CD4-positive, alpha-beta T cell treated with Interleukin-17A for 1 hour (primary cell): ENCODE measurements around the gene MUL1.
"Not testable (repeated sequence)": the region's sequence is repeated elsewhere in the genome, so short reads cannot be mapped to it uniquely, and the experiment has no call there.

ENCODE experiments used
- DNase-seq: peaks from one replicate; pipeline ENCODE4 v3.0.0-alpha.2; 2020

The MUL1 gene

DNA sequence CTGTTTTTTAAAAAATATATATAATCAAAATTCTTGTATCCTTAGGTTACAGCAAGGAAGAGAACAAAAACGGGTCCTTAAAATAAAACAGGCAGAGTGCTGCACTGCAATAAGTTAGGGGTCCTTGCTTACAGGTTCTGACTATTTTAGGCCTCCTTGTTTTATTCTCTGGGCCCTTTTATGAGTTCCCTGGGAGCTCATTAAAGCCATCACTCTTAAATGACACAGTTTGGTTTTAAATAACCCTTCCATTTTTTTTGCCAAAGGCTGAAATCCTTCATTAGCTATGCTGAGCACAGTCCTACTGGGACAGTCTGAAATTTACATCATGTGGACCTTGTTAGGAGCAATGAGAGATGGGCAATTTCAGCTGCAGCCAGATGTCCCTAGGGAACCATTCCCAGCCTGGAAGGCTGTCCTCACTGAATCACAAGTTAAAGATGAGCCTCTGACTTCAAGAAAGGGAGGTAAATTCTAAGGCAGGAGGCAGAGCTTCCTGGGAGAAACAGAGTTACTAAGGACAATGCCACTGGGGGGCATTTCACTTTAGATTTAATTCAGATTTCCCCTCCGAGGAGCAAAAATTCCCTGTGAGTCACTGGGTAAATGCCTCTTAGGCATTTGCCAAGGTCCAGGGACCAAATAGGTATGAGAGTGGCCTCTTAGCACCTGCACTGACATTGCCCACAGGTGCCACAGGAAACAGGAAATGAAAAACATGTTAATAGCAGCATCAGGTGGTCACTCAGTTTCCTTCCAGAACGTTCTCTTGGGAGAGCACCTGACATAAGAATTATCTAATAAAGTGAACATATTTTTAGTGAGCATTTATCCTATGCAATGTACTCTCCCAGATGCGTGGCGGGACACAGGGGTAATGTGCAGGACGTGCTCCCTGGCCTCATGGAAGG is 3.8 kb upstream of the MUL1 start:
- no peak for DNase-seq

DNA sequence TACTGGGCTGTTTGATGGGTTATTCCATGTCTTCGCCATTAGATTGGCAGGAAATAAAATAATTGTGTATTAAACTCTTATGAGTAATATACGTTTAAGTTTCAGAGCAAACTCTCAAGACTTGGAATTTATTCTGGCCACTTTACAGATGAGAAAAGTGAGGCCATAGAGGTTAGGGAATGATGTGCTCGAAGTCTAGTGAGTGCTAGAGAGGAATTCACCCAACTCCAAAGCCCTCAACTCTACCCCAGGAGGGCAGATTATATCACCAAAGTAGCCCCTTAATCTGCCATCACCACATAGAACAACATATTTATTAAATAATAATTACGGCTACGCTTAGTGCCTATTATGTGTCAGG is 440 bp upstream of the MUL1 start:
- DNase-seq = no peak

DNA sequence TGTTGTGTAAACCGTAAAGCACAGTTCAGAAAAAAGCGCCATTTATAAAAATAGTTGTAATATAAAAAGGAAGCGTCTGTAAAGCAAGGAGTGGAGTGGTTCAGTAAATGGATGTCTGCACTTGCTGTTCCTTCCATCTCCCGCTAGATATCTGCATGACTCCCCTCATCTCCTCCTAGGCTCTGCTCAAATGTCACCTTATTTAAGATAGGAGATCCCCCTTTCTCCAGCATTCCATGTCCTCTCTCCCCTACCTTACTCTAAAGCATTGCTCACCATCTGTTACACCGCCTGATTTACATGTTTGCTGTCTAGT is 745 bp downstream of the MUL1 start:
- DNase-seq = no peak

DNA sequence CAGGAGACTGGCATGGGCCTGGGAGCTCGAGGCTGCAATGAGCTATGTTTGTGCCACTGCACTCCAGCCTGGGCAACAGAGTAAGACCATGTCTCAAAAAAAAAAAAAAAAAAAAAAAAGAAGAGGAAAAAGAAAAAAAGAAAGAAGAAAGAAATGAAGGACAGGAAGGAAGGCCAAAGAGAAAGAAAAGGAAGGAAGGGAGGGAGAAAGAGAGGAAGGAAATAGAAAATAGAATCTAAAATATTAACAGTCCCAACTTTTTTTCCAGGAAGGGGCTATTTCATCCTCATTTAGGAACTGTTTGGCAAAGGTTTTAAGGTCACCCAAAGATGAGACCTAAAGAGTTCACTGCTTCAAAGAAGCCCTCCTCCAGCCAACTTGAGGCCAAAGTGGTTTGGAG is 2.5 kb downstream of the MUL1 start:
- DNase-seq = no peak

DNA sequence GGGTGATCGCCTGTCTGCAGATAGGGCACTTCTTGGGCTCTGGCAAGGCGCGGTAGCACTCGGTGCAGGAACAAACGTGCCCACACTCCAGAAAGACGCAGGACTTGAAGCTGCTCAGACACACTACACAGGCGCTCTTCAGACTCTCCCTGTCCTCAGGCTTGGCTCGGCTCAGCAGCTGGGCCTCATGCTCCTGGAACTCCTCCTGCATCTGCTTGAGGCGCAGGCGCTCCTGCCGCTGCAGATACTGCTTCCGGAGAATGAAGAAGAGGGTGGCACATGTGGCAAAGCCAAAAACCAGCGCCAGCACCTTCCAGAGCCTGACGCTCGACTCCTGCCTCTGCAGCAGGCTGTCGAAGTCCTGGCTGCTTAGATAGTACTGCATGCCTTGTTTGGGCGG is 7.2 kb downstream of the MUL1 start:
- no peak for DNase-seq

DNA sequence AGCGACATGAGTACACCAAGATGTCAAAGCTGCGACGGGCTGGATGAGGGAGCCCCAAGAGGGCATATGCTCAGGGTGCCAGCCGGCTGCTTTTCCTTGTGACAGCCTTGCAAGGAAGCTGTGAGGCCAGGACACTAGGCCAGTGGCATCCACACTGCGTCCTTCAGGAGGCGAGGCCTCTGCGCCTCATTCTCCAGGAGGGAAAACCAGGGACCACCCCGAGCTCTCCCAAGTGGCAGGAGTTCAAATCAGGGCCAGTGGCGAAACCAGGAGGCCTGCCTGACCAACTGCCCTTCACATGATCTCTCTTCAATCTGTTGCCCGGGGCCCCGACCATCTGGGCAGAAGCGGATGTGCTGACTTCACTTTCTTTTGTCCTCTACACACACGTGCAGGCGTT is 8.2 kb downstream of the MUL1 start:
- DNase-seq = no peak

DNA sequence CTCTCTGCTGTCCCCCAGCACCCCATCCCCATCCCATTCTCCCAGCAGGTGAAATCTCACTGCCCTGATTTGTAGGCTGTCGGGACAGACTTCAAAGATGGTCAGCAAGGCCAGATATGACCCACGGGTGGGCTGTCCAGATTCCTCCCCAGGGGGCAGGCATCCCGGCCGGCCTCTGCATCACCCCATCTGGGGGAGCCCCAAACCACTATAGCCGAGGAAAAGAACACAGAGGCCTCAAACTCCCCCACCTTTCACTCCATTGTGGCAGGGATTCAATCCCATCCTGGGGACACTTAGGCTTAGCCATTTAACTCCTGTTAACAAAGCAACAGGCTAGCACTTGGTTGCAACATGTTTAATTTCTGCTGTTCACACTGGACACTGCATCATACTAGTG is 8.8 kb downstream of the MUL1 start:
- DNase-seq = no peak

DNA sequence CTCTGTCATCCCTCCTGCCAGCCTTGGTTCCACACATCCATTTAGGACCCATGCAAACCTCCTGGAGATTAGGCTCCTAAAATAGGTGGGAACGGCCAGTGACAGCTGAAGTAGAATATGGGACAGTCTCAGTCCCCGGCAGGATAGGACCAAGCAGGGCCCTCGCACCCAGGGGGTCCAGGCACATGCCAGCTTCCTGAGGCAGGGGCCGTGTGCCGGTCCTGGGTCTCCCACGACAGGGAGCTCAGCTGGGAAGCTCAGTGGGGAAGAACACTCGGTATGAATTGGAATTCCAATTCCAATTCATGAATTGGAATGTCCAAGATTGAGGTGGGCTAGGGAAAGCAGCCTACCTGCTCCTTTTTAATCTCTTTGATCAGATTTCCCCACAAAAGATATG is 9.8 kb downstream of the MUL1 start:
- no peak for DNase-seq

DNA sequence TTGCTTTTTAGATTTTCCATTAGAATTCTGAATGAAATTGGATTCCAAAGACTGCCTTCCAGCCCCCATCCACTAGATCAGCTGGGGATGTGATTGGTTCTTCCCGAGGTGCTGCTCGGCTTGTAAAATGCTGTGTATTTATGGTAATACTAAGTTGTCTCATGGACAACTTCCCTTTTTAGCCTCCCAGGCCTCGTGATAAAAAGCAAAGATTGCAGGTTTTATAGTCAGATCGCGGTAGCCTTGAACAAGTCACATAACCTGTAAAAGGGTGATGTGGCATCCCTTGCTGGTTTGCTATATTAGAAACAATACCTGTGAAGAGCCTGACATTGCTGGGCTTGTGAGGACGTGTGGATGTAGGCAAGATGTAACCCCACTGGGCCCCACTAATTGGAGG is 10.4 kb downstream of the MUL1 start:
- DNase-seq = no peak

DNA sequence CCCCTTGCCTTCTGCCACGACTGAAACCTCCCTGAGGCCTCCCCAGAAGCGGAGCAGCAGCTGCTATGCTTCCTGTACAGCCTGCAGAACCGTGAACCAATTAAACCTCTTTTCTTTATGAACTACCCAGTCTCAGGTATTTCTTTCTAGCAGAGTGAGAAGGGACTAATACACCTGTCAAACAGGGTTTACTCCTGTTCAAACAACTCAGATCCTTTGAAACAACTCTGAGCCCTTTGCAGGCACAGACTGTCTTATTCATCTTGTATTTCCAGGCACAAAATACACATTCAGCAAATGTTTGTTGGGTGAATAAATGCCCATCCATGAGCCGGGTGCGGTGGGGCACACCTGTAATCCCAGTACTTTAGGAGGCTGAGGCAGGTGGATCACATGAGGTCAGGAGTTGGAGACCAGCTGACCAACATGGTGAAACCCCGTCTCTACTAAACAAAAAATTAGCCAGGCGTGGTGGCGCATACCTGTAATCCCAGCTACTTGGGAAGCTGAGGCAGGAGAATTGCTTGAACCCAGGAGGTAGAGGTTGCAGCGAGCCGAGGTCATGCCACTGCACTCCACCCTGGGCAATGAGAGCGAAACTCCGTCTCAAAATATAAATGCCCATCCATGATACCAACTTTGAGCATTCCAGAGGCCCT is 11.1 kb downstream of the MUL1 start:
- DNase-seq = not testable (repeated sequence)

DNA sequence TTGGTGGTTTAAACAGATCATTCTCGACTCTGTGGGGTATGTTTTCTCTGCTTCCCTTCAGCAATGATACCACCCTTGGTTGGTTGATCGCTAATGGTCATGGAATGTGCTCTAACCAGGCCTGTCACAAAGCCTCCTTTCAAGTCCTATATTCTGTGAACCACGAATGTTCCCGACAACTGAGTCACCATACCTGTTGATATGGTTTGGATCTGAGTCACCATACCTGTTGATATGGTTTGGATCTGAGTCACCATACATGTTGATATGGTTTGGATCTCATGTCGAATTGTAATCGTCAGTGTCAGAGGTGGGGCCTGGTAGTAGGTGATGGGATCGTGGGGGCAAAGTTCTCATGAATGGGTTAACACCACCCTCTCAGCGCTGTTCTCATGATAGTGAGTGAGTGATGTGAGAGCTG is 11.7 kb downstream of the MUL1 start:
- DNase-seq = no peak

DNA sequence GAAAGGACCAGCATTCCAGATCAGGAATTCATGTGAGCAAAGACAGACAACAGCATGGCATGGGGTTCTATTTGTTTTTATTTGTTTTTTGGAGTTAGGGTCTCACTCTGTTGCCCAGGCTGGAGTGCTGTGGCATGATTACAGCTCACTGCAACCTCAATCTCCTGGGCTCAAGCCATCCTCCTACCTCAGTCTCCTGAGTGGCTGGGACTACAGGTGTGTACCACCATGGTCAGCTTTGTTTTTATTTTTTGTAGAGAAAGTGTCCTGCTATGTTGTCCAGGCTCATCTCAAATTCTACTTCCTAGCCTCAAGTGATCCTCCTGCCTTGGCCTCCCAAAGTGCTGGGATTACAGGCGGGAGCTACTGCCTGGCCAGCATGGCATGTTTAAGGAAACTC is 12.3 kb downstream of the MUL1 start:
- DNase-seq = no peak

DNA sequence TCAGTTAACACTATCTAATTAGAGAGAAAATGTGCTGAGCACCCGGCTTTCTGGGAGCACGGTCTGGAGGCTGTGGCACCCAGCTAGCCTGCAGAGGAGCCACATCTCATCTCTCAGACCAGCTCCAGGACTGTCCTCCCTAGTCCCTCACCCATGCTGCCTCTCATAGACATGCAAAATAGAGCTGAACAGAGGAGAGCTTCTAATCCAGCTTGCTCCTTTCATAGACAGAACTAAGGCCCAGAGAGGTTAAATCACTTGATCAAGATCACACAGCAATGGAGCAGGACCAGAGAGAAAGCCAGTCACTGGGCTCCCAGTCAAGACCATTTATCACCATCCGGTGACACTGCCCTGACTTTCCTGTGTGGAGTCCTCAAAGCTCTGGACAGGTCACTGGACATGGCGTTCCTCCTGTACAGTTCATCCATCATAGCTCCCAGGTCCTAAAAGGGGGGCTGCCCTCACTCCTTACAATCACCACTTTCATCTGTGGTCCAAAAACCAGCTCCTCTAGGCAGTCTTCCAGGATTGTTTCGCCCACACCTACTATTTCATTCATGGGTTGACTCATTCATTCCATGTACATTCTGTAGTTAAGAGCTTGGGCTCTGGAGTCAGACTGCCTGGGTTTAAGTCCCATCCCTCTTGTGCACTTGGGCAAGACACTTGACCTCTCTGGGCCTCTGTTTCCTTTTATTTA is 13.2 kb downstream of the MUL1 start:
- no peak for DNase-seq

DNA sequence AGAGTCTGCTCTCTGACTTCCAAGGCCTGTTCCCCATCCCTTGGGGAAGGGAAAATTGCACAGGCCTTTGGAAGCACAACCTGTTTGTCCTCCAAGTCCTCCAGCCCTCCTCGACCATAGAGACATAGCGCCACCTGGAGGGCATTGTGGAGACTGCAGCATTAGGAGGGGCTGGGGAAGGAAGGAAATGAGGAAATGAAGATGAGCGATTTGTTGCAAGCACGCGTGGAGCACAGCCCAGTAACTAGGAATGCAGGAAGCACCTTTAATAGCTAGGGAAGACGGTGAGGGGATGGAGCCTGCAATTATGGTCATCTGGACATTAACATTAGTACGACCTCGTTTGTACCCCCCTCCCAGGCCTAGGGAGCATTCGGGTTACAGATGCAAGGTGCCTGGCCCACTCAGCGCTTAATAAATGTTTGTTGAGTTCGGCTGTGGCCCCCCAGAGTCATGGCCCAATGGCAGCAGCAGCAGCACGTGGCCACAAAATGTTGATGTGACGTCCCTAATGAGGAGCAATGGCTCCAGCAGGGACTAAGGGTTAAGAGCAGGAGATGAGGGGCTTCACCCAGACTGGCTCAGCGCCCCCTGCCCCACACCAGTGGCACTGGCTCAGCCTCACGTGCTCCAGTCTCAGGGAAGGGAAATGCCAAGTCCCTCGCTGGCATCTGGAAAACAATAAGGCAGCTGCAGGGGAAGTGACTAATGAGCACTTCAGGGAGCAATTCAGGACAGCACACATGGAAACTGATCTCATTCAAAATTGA is 13.9 kb downstream of the MUL1 start:
- peak; percentile 83 for DNase-seq

DNA sequence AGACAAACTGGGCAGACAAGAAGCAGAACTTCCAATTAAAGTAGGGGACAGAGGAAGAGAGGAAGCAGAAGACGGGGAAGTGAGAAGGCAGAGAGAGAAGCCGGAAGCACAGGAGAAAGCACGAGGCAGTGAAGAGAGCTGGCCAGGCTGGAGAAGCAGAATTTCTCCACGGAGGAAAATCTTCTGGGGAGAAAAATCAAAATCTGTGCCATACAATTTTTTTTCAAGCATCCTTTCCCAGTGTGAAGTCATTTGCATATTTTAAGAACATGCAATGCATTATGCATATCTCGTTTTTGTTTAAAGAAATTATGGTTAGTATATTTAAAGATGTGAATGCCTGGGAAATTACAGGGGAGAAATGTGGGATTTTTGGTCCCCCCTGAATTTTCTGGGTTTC is 14.6 kb downstream of the MUL1 start:
- DNase-seq = no peak

DNA sequence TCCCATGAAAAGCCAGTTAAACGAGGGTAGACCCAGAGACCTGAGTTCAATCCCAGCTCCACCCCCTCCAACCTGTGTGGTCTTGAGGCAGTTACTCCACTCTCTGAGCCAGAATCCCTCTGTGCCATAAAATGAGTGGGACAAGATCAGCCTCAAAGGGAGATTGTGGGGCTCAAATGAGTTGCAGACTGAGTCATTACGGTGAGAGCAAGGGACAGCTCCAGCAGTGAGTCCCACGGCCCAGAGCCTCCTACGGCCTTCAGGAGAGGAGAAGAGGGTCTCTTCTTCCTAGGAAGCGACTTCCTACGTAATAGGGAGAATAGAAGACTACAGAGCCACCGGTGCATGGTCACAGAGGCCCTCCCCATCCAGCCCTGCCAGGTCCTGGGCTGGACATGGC is 15.2 kb downstream of the MUL1 start:
- no peak for DNase-seq

DNA sequence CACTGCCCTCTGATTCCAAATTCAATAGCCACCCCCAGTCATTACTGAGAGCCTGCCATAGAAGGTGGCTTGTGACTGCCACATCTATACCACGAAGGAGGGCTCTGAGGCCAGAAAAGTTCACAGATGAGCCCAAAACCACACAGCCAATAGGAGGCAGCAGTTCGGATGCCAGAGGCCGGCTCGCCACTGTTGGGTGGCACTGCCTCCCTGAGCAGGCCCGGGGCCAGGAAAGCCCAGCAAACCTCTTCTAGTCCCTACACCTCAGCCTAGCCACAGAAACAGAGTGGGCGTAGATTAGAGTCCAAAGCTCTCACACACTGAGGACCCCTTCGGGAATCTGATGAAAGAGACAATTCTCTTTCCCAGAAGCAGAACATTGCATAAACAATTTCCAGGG is 16.1 kb downstream of the MUL1 start:
- DNase-seq = no peak

DNA sequence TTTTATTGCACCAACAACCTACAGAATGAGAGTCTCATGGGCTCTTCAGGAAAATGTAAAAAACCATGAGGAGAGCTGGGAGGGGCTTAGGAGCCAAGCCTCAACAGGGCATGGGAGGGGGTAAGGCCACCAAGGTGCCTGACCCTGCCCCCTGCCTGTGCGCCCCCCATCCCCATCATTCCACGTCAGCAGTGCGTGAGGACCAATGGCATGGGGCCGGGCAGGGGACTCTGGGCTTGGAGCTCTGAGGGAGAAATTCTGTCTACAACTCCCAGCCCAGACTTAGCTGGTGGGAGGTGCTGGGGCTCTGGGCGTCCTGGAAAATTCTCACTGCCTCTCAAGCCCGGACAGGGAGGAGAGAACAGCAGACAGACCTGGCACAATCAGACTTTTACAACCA is 16.8 kb downstream of the MUL1 start:
- DNase-seq = no peak

DNA sequence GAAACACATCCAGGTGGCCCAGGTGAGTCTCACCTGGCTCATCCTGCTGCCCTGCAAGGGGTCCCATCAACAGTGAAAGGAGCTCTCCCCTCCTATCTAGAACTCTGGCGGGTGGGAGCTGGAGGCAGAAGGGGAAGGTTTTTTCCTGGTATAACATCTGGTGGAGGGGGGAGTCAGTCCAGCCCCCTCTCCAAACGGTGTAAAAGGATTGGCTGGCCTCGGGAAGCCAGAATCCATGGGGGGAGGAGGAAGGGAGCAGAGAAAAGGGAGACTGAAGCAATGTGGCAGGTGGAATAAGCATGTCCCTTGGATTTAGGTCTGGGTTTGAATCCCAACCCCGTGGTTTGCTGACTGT is 20.7 kb downstream of the MUL1 start:
- no peak for DNase-seq

DNA sequence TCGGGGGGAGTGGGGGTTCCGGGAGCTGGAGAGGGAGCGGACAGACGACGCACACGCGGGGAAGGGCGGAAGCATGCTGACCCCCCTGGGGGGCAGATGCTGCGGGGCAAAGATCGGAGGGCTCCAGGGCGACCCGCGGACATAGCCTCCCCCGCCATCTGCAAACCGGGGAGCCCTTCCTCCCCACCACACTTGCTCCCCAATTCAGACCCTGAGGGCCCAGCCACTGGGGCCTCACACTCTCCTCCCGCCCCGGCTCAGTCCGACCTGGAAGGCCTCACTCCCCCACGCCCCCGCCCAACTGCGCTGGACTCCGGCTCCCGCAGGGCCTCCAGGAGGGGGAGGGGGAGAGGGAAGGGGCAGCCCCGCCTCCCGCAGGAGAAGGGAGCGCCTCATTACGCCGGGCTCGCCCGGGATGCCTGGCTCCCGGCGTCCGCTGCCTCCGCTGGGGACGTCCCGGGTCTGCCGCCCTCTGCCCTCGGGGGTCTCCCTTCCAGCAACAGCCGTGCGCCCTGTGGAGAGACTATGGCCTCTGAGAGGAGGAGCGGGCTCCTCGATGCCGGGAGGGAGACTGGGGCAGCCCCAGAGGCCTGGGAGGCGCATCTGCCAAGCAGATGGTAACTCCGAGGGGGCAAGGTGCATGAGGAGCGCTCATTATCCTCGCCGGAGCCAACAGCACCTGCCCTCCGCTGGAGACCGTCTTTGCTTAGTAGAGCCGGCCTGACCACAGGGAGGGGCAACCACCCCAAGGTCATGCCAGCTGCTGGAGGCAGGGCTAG is 21.3 kb downstream of the MUL1 start:
- no peak for DNase-seq

DNA sequence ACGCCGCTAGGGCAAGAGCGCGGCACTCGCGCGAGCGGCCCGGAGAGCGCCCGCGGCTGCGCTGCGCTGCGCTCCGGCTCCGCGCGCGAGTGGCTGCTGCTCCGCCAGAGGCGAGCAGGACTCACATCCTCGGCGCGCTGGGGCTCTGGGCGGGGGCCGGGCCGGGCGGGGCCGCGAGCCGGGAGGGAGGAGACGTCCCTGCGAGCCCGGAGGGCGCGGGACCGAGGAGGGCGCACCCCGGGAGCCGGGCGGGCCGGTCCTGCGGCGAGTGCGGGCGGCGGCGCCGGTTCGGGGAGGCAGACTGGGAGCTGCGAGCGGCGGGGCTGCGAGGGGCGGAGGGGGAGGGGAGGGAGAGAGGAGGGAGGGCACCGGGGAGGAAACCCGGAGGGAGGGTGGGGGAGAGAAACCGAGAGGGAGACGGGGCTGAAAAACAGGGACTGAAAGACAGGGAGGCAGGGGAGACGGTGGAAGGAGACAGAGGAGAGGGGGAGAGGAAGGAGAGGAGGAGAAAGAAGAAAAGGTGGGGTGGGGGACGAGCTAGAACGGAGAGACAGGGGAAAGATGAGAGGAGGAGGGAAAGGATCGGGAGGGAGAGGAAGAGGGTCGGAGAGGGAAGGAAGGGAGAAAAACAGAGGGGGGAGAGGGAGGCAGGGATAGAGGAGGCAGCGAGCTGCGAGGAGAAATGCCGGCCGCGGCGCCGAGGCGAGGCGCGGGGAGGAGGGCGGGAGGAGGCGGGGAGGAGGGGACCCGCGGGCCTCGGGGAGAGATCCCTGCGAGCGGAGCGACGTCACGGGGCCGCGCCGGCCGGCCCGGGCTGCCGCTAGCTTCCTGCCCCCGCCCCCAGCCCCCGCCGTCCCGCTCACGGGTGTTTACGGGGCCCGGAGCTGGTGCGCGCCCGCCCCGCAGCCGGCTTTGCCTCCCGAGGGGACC is 22.2 kb downstream of the MUL1 start, which contains the start of gene CAMK2N1:
TSS of gene CAMK2N1 (minus strand) at position 684 of the 930 bp plus-strand sequence. CDS start 831 bp downstream, outside the sequence.
- peak; percentile 71 for DNase-seq
